IPS-15b (cell line): ENCODE data around the gene TTLL4.
A peak's percentile ranks its signal among the peaks of the same experiment; 100 is the strongest.

ENCODE experiments used
- H3K27me3 ChIP-seq: one replicate; pipeline ENCODE4 v1.6.1; 2013; ENCODE audit warnings: low read length; ENCODE audit not compliant: control insufficient read depth, insufficient read depth
- H3K36me3 ChIP-seq: one replicate; pipeline ENCODE4 v1.6.1; 2013; ENCODE audit warnings: low read length; ENCODE audit not compliant: control insufficient read depth, insufficient read depth
- H3K4me1 ChIP-seq: one replicate; pipeline ENCODE4 v1.6.1; 2013; ENCODE audit warnings: mild to moderate bottlenecking, low read length; ENCODE audit not compliant: control insufficient read depth, insufficient read depth
- H3K4me3 ChIP-seq: one replicate; pipeline ENCODE4 v1.5.1; 2013; ENCODE audit warnings: low read depth, low read length
- H3K9ac ChIP-seq: one replicate; pipeline ENCODE4 v1.6.1; 2013; ENCODE audit warnings: low read depth, mild to moderate bottlenecking, low read length
- H3K9me3 ChIP-seq: one replicate; pipeline ENCODE4 v1.6.1; 2013; ENCODE audit warnings: mild to moderate bottlenecking, low read length; ENCODE audit not compliant: control insufficient read depth, insufficient read depth

Gene TTLL4

DNA sequence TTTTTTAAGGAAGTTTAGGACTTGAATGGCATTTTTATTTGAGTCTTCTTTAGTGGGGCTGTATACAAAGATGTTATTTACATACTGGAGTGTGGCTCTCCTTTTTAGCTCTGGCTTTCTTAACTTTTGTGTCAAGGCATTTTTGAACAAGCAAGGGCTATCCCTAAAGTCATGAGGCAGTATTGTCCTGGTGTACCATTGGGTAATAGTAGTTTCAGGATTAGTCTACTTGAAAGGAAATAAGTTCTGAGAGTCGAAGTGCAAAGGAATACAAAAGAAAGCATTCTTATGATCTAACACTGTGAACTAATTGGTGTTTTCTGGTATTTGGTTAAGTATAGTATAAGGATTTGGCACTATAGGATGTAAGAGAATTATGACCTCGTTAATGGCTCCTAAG is 69.4 kb downstream of the TTLL4 start:
- Histone ChIP-seq H3K36me3 (no peaks in the 10 kb centered on the region), H3K4me3 (no peak overlapping the region), H3K9me3 (peaks cover 3% of the 10 kb centered on the region), H3K4me1 (peaks cover 8% of the 10 kb centered on the region), H3K9ac (no peak overlapping the region), H3K27me3 (peaks cover 30% of the 10 kb centered on the region)

DNA sequence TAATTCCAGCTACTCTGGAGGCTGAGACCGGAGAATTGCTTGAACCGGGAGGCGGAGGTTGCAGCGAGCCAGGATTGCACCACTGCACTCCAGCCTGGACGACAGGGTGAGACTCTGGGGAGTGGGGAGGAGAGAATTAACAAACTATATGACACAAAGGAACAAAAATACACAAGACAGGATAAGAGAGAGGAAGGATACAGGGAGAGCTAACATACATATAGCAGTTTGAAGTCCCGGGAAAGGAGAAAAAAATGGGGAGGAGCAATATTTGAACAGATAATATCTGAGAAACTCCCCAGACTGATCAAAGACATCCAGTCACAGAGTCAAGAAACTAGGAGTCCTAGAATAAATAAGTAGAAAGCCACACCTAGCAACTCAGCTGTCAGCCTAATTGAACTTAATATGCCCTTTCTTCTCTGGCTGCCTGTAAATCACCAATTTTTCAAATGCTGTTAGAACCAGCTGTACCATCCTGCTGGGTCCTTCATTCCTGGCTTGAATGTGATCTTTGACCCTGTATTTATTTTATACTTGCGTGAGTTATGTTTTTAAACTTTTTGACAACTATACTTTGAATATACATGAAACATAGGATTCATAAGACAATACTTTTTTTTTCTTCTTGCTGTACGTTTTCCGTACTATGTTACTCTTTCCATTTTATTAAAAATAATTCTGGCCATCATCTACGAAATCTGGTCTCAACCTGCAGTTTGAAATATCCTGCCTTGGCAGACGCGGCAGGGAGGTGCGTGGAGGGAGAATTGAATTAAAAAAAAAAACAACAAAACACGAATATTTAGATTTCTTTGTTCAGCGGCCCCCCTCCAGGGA is 70.4 kb downstream of the TTLL4 start:
- Histone ChIP-seq H3K4me1 (peaks cover 8% of the 10 kb centered on the region), H3K4me3 (peak overlapping the region; percentile 82), H3K9ac (no peak overlapping the region), H3K9me3 (peaks cover 3% of the 10 kb centered on the region), H3K36me3 (no peaks in the 10 kb centered on the region), H3K27me3 (peaks cover 30% of the 10 kb centered on the region)

DNA sequence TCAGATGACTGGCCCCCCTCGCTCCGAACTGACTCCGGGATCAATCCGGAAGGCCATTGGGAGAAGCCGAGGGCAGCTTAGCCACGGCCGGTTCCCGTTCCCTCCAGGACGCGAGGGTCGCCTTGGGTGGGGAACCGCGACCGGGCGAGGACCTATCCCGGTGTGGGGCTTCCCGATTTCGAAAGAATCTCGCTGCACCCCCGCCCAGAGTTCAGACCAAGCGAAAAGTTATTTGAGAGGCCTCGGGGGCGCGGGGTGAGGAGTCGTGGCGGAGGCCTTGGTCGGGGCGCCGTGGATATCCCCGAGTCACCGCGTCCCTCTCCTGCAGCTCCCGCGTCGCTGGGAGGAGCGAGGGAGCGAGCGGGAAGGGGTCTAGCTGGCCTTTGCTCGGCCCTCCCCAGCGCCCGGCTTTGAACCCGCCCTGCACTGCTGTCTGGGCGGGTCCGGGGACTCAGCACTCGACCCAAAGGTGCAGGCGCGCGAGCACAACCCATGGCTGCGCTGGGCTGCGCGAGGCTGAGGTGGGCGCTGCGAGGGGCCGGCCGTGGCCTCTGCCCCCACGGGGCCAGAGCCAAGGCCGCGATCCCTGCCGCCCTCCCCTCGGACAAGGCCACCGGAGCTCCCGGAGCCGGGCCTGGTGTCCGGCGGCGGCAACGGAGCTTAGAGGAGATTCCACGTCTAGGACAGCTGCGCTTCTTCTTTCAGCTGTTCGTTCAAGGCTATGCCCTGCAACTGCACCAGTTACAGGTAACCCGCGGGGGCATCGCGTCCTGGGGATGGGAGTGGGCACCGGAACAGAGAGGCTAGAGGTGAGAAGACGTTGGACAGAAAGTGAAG is 71.3 kb downstream of the TTLL4 start, which contains the start of gene CYP27A1:
Gene CYP27A1, plus strand, starts transcription at position 457 of the 837 bp plus-strand sequence. Its CDS starts 36 bp downstream, at position 493.
- peaks cover 3% of the 10 kb centered on the region for H3K9me3 ChIP-seq
- H3K36me3 ChIP-seq: no peaks in the 10 kb centered on the region
- peaks cover 30% of the 10 kb centered on the region for H3K27me3 ChIP-seq
- H3K9ac ChIP-seq: peak within 1 kb of the TSS; percentile 81
- H3K4me1 ChIP-seq: peaks cover 8% of the 10 kb centered on the region
- H3K4me3 ChIP-seq: peak within 1 kb of the TSS; percentile 82

DNA sequence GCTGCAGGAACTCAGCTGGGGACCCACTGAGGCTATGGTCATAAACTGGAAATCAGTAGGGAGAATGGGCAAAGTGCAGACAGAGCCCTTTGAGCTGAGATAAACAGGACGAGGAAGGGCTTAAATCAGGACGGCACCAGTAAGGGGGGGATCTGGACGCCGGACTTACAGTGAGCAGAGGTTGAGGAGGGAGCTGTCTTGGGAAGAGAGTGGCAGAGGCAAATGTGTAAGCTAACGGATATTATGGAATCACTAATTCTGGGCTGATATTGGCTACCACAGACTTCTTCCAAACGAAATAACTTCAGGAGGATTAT is 71.9 kb downstream of the TTLL4 start:
- peaks cover 8% of the 10 kb centered on the region for H3K4me1 ChIP-seq

DNA sequence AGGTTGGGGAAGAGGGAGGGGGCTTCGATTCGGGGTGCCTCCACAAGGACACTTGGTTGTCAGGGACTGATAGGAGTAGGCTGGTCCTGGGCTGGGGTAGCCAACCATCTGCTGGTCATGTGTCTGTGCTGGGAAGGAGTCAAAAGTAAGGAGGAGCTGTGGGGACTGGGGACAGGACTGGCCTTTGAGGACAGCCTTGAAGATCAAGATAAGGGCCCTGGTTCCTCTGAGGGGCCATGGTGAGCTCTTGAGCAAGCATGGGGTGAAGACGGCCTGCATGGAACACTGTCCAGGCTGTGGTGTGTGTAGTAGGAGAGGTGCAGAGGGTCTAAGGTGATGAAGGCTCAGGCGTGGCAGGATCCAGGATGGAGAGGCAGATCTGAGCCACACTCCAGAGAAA is 73.1 kb downstream of the TTLL4 start:
- Histone ChIP-seq H3K36me3 (no peaks in the 10 kb centered on the region), H3K9ac (no peak overlapping the region), H3K4me3 (no peak overlapping the region), H3K27me3 (peaks cover 30% of the 10 kb centered on the region), H3K9me3 (no peaks in the 10 kb centered on the region), H3K4me1 (peaks cover 8% of the 10 kb centered on the region)

More for the DNA sequence above, 71.9 kb downstream of the TTLL4 start:
- H3K9me3 ChIP-seq: no peaks in the 10 kb centered on the region
- H3K4me3 ChIP-seq: peak overlapping the region; percentile 82
- peaks cover 30% of the 10 kb centered on the region for H3K27me3 ChIP-seq
- peak overlapping the region; percentile 81 for H3K9ac ChIP-seq
- no peaks in the 10 kb centered on the region for H3K36me3 ChIP-seq

DNA sequence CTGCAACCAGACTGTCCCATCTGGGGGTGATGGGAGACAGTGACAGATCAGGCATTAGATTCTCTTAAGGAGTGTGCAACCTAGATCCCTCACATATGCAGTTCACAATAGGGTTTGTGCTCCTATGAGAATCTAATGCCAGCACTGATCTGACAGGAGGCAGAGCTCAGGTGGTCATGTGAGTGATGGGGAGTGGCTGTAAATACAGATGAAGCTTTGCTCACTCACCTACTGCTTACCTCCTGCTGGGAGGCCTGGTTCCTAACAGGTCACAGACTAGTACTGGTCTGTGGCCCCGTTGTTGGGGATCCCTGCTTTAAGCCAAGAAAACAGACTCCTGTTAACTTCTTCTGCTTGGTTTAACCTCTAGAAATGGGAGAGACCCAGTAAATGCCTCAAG is 74.5 kb downstream of the TTLL4 start:
- Histone ChIP-seq H3K9me3 (no peaks in the 10 kb centered on the region), H3K9ac (no peak overlapping the region), H3K4me3 (no peak overlapping the region), H3K4me1 (peaks cover 8% of the 10 kb centered on the region), H3K36me3 (no peaks in the 10 kb centered on the region), H3K27me3 (peaks cover 30% of the 10 kb centered on the region)

DNA sequence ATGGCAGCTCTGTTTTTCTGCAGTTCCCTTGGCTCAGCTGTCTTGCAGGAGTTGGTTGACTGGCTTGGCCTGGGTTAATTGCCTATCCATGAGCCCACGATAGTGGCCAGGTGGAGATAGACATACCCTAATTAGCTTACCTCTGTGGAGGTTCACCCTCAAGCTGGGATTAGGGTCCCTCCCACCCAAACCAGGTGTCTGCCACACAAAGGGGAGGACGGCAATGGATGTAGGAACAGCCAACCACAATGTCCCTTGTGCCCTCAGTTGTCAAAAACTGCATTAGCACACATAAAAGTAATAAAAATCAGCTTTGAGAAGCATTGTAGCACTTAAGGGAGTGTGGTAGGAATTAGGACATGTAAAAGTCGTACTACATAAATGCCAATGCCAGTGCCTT is 75.5 kb downstream of the TTLL4 start:
- no peaks in the 10 kb centered on the region for H3K9me3 ChIP-seq
- H3K4me3 ChIP-seq: no peak overlapping the region
- H3K9ac ChIP-seq: no peak overlapping the region
- peaks cover 26% of the 10 kb centered on the region for H3K27me3 ChIP-seq
- no peaks in the 10 kb centered on the region for H3K36me3 ChIP-seq
- H3K4me1 ChIP-seq: peaks cover 6% of the 10 kb centered on the region

DNA sequence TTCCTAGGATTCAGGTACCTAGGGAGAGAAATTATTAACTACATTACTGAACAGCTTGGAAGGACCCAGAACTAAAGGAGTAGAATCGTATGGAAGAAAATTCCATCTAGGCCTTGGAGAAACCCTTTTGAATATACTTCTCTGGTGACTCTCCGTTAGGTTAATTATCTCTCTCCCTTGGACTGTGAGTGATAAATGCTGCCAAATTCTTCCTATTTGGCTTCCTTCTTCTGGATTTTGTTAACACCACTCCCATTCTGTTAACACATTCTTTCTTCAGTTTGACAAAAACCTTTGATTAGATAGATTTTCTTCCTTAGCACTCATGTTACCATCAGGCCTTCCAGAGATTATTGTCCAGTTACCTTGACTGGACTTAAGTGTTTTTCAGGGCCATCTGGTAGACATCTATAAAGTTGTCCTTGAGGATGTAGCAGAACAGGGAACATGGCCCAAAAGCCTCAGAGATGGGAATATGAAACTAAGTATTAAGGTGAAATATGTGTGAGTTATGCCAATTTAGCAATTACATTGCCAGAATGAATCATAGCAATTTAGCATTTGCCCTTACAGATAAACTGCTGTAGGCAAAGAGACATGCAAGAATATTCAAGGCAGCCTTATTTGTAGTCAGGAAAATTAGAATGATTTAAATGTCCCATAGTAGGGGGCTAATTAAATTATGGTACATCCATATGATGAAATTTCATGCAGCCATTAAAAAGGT is 78.1 kb downstream of the TTLL4 start:
- Histone ChIP-seq H3K9ac (no peak overlapping the region), H3K4me3 (no peak overlapping the region), H3K9me3 (no peaks in the 10 kb centered on the region), H3K27me3 (peaks cover 7% of the 10 kb centered on the region), H3K4me1 (no peaks in the 10 kb centered on the region), H3K36me3 (no peaks in the 10 kb centered on the region)

DNA sequence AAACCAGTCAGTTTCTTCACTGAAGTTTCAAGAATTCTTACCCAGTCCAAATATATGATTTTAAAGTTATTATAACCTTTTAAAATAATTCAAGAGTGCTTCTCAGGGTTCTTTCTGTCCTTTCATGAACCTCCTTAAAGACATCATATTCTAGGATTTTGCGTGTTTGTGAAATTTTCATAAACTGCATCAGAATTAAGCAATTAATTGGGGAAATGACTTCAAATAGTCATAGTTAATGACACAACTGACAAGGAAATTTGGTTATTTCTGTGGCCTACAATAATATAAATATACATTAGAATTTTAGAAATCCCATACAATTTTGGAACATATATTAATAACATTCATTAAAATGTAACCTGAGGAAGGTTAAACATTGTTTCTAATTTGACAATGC is 81.8 kb downstream of the TTLL4 start:
- Histone ChIP-seq H3K4me1 (no peaks in the 10 kb centered on the region), H3K9me3 (no peaks in the 10 kb centered on the region), H3K4me3 (no peak overlapping the region), H3K9ac (no peak overlapping the region), H3K27me3 (no peaks in the 10 kb centered on the region), H3K36me3 (no peaks in the 10 kb centered on the region)

DNA sequence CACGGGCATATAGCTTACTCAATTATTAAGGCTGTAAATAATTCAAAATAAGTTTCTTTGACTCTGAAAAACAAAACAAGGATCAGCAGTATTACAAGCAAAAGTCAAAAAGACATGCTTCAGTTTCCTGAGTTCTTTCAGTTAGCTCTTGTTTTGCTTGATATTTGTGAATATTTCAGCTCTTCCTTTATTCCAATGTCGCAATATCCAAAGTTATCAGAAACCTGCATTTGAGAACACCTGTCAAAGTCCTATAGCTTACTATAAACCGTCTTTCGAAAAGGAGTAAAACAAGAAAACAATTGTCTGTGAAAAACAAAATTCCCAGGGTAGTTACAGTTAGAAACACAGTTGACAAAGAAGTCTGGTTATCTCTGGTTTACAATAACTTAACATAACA is 86.1 kb downstream of the TTLL4 start:
- Histone ChIP-seq H3K27me3 (no peaks in the 10 kb centered on the region), H3K9ac (no peak overlapping the region), H3K36me3 (no peaks in the 10 kb centered on the region)

DNA sequence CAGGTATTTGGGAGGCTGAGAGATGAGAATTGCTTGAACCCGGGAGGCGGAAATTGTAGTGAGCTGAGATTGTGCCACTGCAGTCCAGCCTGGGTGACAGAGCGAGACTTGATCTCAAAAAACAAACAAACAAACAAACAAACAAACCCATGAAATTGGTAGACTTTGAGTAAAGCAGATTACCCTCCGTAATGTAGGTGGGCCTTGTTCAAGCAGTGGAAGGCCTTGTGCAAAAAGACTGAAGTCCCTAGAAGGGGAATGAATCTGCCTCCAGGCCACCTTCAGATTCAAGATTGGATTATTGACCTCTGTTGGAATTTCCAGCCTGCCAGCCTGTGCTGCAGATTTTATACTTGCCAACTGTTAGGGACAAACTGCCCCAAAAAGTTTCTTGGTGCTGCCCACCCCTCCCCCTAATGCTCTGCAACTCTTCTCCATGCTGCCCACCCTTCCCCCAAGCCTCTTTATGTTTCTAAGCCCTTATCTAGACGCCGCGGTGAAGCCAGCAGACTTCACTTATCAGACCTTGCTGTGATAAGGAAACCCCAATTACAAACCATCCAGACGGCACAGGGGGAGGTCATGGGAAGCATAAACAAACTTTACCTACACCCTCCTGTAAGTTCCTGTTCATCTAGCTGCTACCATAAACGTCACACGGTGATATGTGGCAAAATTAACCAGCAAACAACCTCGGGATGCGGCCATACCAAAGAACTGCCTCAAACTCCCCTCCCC is 88.3 kb downstream of the TTLL4 start:
- Histone ChIP-seq H3K4me1 (peaks cover 4% of the 10 kb centered on the region), H3K9me3 (no peaks in the 10 kb centered on the region), H3K27me3 (no peaks in the 10 kb centered on the region), H3K9ac (no peak overlapping the region), H3K36me3 (no peaks in the 10 kb centered on the region), H3K4me3 (no peak overlapping the region)

More for the DNA sequence above, 86.1 kb downstream of the TTLL4 start:
- H3K4me1 ChIP-seq: peaks cover 4% of the 10 kb centered on the region
- H3K4me3 ChIP-seq: no peak overlapping the region
- H3K9me3 ChIP-seq: no peaks in the 10 kb centered on the region
